Left ventricle myocardium inferior (tissue), 1 donor: ENCODE measurements around the gene CXCL1. TPM values are rescaled to one million over a fixed set of nuclear protein-coding genes. Genes with fewer than 3 reads are reported as not detected.

Experiments
- DNase-seq: peaks from one replicate; pipeline ENCODE4 v3.0.0-alpha.2; 2020
- H3K27ac ChIP-seq: fragments of 200-600 bp; replicated peaks from 2 replicates; pipeline ENCODE4 v1.8.0; 2021
- H3K27me3 ChIP-seq: fragments of 200-600 bp; 2 replicates; pipeline ENCODE4 v1.8.0; 2021; ENCODE audit warnings: low read depth
- H3K36me3 ChIP-seq: fragments of 200-600 bp; 2 replicates; pipeline ENCODE4 v1.8.0; 2021
- H3K4me1 ChIP-seq: fragments of 200-600 bp; 2 replicates; pipeline ENCODE4 v1.8.0; 2021
- H3K4me3 ChIP-seq: fragments of 200-600 bp; 2 replicates; pipeline ENCODE4 v1.8.0; 2021; ENCODE audit warnings: mild to moderate bottlenecking, moderate library complexity
- H3K9me3 ChIP-seq: fragments of 200-600 bp; replicated peaks from 2 replicates; pipeline ENCODE4 v1.8.0; 2021
- CTCF ChIP-seq: fragments of 200-600 bp; IDR thresholded peaks from 2 replicates; pipeline ENCODE4 v1.8.0; 2021; ENCODE audit warnings: antibody characterized with exemption, mild to moderate bottlenecking, borderline replicate concordance
- intact Hi-C: fragments of 100-400 bp; cut with micrococcal nuclease; formaldehyde crosslinking; loops from one replicate; pipeline ENCODE4 v1.11.0; 2022
- total RNA-seq: library from RNA; stranded (reverse); fragmentation: NEBNext Ultra II Directional; extraction: Animal tissue kit (Norgen Biotek cat#: 25700); gene quantifications from one replicate; pipeline ENCODE4 v1.2.1, GENCODE V29; 2021
- donor health status: DM: no; HTN: yes; CAD: no; lungs with severe emphysema.

CXCL1 gene
- total RNA-seq, 1 donor from 2014 or later: 0.55 TPM

GRCh38 chr4:73828956-73829355 is 40.2 kb upstream of the CXCL1 start:
- DNase-seq: no peak
- TF ChIP-seq CTCF: no peak
- no peak overlapping the region for H3K4me3 ChIP-seq
- no peaks in the 10 kb centered on the region for H3K4me1 ChIP-seq
- H3K36me3 ChIP-seq: no peaks in the 10 kb centered on the region
- intact Hi-C loops: no loop called here
- no peak overlapping the region for H3K27ac ChIP-seq
- H3K27me3 ChIP-seq: no peaks in the 10 kb centered on the region
- H3K9me3 ChIP-seq: peaks cover 11% of the 10 kb centered on the region

GRCh38 chr4:73831569-73831968 is 37.6 kb upstream of the CXCL1 start:
- H3K36me3 ChIP-seq: no peaks in the 10 kb centered on the region
- H3K27ac ChIP-seq: no peak overlapping the region
- TF ChIP-seq CTCF: no peak
- H3K27me3 ChIP-seq: peaks cover 5% of the 10 kb centered on the region
- no peaks in the 10 kb centered on the region for H3K4me1 ChIP-seq
- no peak overlapping the region for H3K4me3 ChIP-seq
- intact Hi-C loops: no loop called here
- H3K9me3 ChIP-seq: peaks cover 11% of the 10 kb centered on the region
- no peak for DNase-seq

- H3K4me3 ChIP-seq: no peak overlapping the region
- TF ChIP-seq CTCF: no peak
- no peaks in the 10 kb centered on the region for H3K36me3 ChIP-seq
- H3K27me3 ChIP-seq: peaks cover 17% of the 10 kb centered on the region
- intact Hi-C loops: no loop called here
- peaks cover 4% of the 10 kb centered on the region for H3K9me3 ChIP-seq
- H3K4me1 ChIP-seq: no peaks in the 10 kb centered on the region
- DNase-seq: no peak
- H3K27ac ChIP-seq: no peak overlapping the region
These were observed 36.4 kb upstream of the CXCL1 start for GRCh38 chr4:73832651-73833237.

GRCh38 chr4:73836373-73837279 is 32.6 kb upstream of the CXCL1 start, which contains the start of gene CXCL6:
Gene CXCL6, plus strand, starts transcription at chr4:73836678. Its CDS starts 73 bp downstream, at chr4:73836751.
- Histone ChIP-seq H3K36me3 (no peaks in the 10 kb centered on the region), H3K27me3 (peaks cover 36% of the 10 kb centered on the region), H3K4me3 (peak within 1 kb of the TSS; percentile 57), H3K27ac (no peak within 1 kb of the TSS), H3K9me3 (no peaks in the 10 kb centered on the region), H3K4me1 (no peaks in the 10 kb centered on the region)
- DNase-seq: peak; percentile 30
- intact Hi-C loops: no loop called here
- TF ChIP-seq CTCF: no peak

GRCh38 chr4:73839071-73839470 is 30.1 kb upstream of the CXCL1 start:
- TF ChIP-seq CTCF: no peak
- H3K36me3 ChIP-seq: no peaks in the 10 kb centered on the region
- DNase-seq: no peak
- intact Hi-C loops: no loop called here
- no peak overlapping the region for H3K27ac ChIP-seq
- peaks cover 36% of the 10 kb centered on the region for H3K27me3 ChIP-seq
- H3K4me1 ChIP-seq: no peaks in the 10 kb centered on the region
- H3K9me3 ChIP-seq: no peaks in the 10 kb centered on the region
- no peak overlapping the region for H3K4me3 ChIP-seq
